ENCODE results near the gene CACNA2D2.

CACNA2D2 gene

GRCh38 chr3:50327129-50327528 lies 176.3 kb downstream of the CACNA2D2 start:
- no peak for DNase-seq (ENCODE audit: low spot score)

- DNase-seq (ENCODE audit: low spot score), result no peak
Observed at GRCh38 chr3:50326182-50326541, 177.3 kb downstream of the CACNA2D2 start.

- no peak for DNase-seq (ENCODE audit: low spot score)
Observed at GRCh38 chr3:50325497-50326181, 177.8 kb downstream of the CACNA2D2 start.

GRCh38 chr3:50325113-50325480 lies 178.3 kb downstream of the CACNA2D2 start:
- no peak for DNase-seq (ENCODE audit: low spot score)

- peak; percentile 78 for DNase-seq (ENCODE audit: low spot score)
Observed at GRCh38 chr3:50324351-50325112, 178.9 kb downstream of the CACNA2D2 start.

GRCh38 chr3:50323614-50324199 lies 179.7 kb downstream of the CACNA2D2 start:
- no peak for DNase-seq (ENCODE audit: low spot score)

GRCh38 chr3:50323092-50323600 lies 180.3 kb downstream of the CACNA2D2 start:
- DNase-seq (ENCODE audit: low spot score), result no peak

- no peak for DNase-seq (ENCODE audit: low spot score)
Observed at GRCh38 chr3:50322386-50323091, 180.9 kb downstream of the CACNA2D2 start, which contains the start of gene HYAL2. HYAL2 (minus strand) TSS chr3:50322745; CDS start chr3:50320489, 2,256 bp downstream.

- no peak for DNase-seq (ENCODE audit: low spot score)
Observed at GRCh38 chr3:50322115-50322385, 181.4 kb downstream of the CACNA2D2 start.

GRCh38 chr3:50321336-50322114 lies 181.9 kb downstream of the CACNA2D2 start:
- DNase-seq (ENCODE audit: low spot score), result peak; percentile 93

GRCh38 chr3:50320853-50321335 lies 182.5 kb downstream of the CACNA2D2 start:
- DNase-seq (ENCODE audit: low spot score), result peak; percentile 84

GRCh38 chr3:50319894-50320625 lies 183.4 kb downstream of the CACNA2D2 start:
- no peak for DNase-seq (ENCODE audit: low spot score)

GRCh38 chr3:50319181-50319893 lies 184.1 kb downstream of the CACNA2D2 start:
- no peak for DNase-seq (ENCODE audit: low spot score)

GRCh38 chr3:50318615-50319014 lies 184.8 kb downstream of the CACNA2D2 start:
- no peak for DNase-seq (ENCODE audit: low spot score)

GRCh38 chr3:50318163-50318562 lies 185.3 kb downstream of the CACNA2D2 start:
- no peak for DNase-seq (ENCODE audit: low spot score)

- DNase-seq (ENCODE audit: low spot score), result no peak
Observed at GRCh38 chr3:50317300-50317699, 186.1 kb downstream of the CACNA2D2 start.

- no peak for DNase-seq (ENCODE audit: low spot score)
Observed at GRCh38 chr3:50316657-50317242, 186.7 kb downstream of the CACNA2D2 start.

GRCh38 chr3:50314816-50315215 lies 188.6 kb downstream of the CACNA2D2 start:
- DNase-seq (ENCODE audit: low spot score), result no peak

- DNase-seq (ENCODE audit: low spot score), result no peak
Observed at GRCh38 chr3:50314342-50314741, 189.1 kb downstream of the CACNA2D2 start.
